ENCODE data around the gene ACADM. TPM values are rescaled to one million over a fixed set of nuclear protein-coding genes. Genes with fewer than 3 reads are reported as not detected.
"Not testable (repeated sequence)": the region's sequence is repeated elsewhere in the genome, so short reads cannot be mapped to it uniquely, and the experiment has no call there.

Gene ACADM
- total RNA-seq, 3 donors from 2014 or later = 59.3 to 79.5 (median 78.6) TPM

- Histone ChIP-seq H3K4me3 (no peak overlapping the region), H3K36me3 (ENCODE audit: low read depth) (peaks cover 5% of the 10 kb centered on the region), H3K9me3 (no peaks in the 10 kb centered on the region), H3K4me1 (ENCODE audit: low read depth) (no peaks in the 10 kb centered on the region)
- no peak for DNase-seq
- no peak for ATAC-seq
- no peak for TF ChIP-seq CTCF (IDR thresholded peaks at IDR 0.05)
- intact Hi-C loops (cut with DNase I, micrococcal nuclease) = no loop called here
These were observed 8.2 kb downstream of the ACADM start for GRCh38 chr1:75732703-75733102.

- Histone ChIP-seq H3K4me1 (ENCODE audit: low read depth) (no peaks in the 10 kb centered on the region), H3K36me3 (ENCODE audit: low read depth) (peaks cover 5% of the 10 kb centered on the region), H3K9me3 (no peaks in the 10 kb centered on the region), H3K4me3 (no peak overlapping the region)
- intact Hi-C loops (cut with DNase I, micrococcal nuclease) = no loop called here
- DNase-seq (no peak), ATAC-seq (no peak)
- TF ChIP-seq CTCF (IDR thresholded peaks at IDR 0.05) = no peak
These were observed 9.2 kb downstream of the ACADM start for GRCh38 chr1:75733661-75734060.

GRCh38 chr1:75736016-75736415 is 11.5 kb downstream of the ACADM start:
- intact Hi-C loops (cut with DNase I, micrococcal nuclease) = no loop called here
- H3K36me3 ChIP-seq (ENCODE audit: low read depth) = peaks cover 5% of the 10 kb centered on the region
- ATAC-seq (no peak), DNase-seq (peak in 1 of 3 donors; percentile 20)
- no peak for TF ChIP-seq CTCF (IDR thresholded peaks at IDR 0.05)
- no peaks in the 10 kb centered on the region for H3K4me1 ChIP-seq (ENCODE audit: low read depth)
- H3K9me3 ChIP-seq = no peaks in the 10 kb centered on the region
- no peak overlapping the region for H3K4me3 ChIP-seq

- Histone ChIP-seq H3K4me3 (no peak overlapping the region), H3K9me3 (no peaks in the 10 kb centered on the region), H3K36me3 (ENCODE audit: low read depth) (no peaks in the 10 kb centered on the region), H3K4me1 (ENCODE audit: low read depth) (no peaks in the 10 kb centered on the region)
- intact Hi-C loops (cut with DNase I, micrococcal nuclease) = no loop called here
- ATAC-seq = no peak
- no peak for TF ChIP-seq CTCF (IDR thresholded peaks at IDR 0.05)
- no peak for DNase-seq
These were observed 17.6 kb downstream of the ACADM start for GRCh38 chr1:75742047-75742625.

GRCh38 chr1:75745276-75745675 is 20.8 kb downstream of the ACADM start:
- Histone ChIP-seq H3K9me3 (no peaks in the 10 kb centered on the region), H3K36me3 (ENCODE audit: low read depth) (no peaks in the 10 kb centered on the region), H3K4me1 (ENCODE audit: low read depth) (no peaks in the 10 kb centered on the region), H3K4me3 (no peak overlapping the region)
- intact Hi-C loops (cut with DNase I, micrococcal nuclease) = no loop called here
- TF ChIP-seq CTCF (IDR thresholded peaks at IDR 0.05) = no peak
- DNase-seq = no peak
- ATAC-seq = no peak

GRCh38 chr1:75757210-75757609 is 32.7 kb downstream of the ACADM start:
- ATAC-seq; intact Hi-C loops (cut with DNase I, micrococcal nuclease); H3K4me3 ChIP-seq; H3K9me3 ChIP-seq; DNase-seq; H3K36me3 ChIP-seq (ENCODE audit: low read depth); H3K4me1 ChIP-seq (ENCODE audit: low read depth): not testable (repeated sequence)

- H3K9me3 ChIP-seq; H3K4me3 ChIP-seq; ATAC-seq; H3K36me3 ChIP-seq (ENCODE audit: low read depth); DNase-seq; H3K4me1 ChIP-seq (ENCODE audit: low read depth); intact Hi-C loops (cut with DNase I, micrococcal nuclease): not testable (repeated sequence)
These were observed 34.0 kb downstream of the ACADM start for GRCh38 chr1:75758543-75758942.

Data from mucosa of descending colon (tissue), 3 donors.